Transverse colon (tissue), 4 donors: ENCODE data around the gene AGPAT3.

Experiments used
- EP300 ChIP-seq: sonication (generic); formaldehyde crosslinking; IDR thresholded peaks from one replicate; pipeline ENCODE4 v1.6.1; 2017; ENCODE audit warnings: antibody characterized with exemption, low read depth
- POLR2A ChIP-seq: fragments of 450-650 bp; IDR thresholded peaks from one replicate; pipeline ENCODE4 v1.6.1; 2016; ENCODE audit warnings: antibody characterized with exemption, mild to moderate bottlenecking, moderate library complexity
- POLR2AphosphoS5 ChIP-seq, 3 donors: sonication (generic); formaldehyde crosslinking; IDR thresholded peaks; one replicate each; pipeline ENCODE4 v1.6.1; 2016; ENCODE audit warnings: antibody characterized with exemption in 3 of 3
- TF ChIP-seq, protein P1 (sequence below), 5 experiments: fragments of 200-600 bp in 3 of 5; fragments of 450-650 bp in 2 of 5; sonication (generic) in 3 of 5; IDR thresholded peaks; 1 replicate in 2 of 5; 2 replicates in 3 of 5; pipeline ENCODE4 v1.5.1; 2016 to 2017; ENCODE audit warnings: antibody characterized with exemption in 5 of 5, inconsistent platforms in 3 of 5, mild to moderate bottlenecking in 2 of 5, moderate library complexity in 1 of 5

DNA sequence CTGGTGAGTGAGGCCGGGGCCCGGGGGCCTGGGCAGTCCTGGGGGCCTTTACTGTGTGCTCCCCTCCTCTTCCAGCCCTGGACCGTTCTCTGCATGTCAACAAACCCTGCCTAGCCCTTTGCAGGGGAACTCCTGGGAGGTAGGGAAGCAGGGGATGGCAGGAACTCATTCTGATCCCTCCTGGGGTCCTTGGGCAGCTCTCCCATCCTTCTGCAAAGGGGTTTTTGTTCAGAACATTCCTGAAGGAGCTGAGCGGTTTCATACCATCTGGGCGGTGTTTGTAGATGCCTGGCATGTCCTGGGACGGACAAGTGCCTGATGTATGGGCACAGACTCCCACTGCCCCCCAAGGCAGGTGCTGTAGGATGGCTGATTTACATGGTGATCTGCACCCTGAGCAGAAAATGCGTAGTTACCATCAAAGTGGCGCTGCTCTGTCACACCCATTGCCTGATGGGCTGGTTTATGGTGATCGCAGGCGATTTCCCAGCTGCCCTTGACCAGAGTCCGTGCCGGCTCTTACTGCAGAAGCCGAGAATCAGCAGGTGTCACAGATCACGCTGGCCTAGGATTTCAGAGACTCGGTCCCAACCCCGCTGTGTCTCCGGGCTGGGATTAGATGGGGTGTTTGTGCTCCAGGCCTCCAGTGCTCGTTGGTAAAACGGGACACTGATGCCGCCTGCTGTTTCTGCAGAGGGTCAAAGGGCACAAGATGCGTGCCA lies 75.5 kb downstream of the AGPAT3 start:
- TF ChIP-seq POLR2A (no peak), POLR2AphosphoS5 (IDR thresholded peaks at IDR 0.05) (no peak), EP300 (no peak)
- TF ChIP-seq, protein P1, sequence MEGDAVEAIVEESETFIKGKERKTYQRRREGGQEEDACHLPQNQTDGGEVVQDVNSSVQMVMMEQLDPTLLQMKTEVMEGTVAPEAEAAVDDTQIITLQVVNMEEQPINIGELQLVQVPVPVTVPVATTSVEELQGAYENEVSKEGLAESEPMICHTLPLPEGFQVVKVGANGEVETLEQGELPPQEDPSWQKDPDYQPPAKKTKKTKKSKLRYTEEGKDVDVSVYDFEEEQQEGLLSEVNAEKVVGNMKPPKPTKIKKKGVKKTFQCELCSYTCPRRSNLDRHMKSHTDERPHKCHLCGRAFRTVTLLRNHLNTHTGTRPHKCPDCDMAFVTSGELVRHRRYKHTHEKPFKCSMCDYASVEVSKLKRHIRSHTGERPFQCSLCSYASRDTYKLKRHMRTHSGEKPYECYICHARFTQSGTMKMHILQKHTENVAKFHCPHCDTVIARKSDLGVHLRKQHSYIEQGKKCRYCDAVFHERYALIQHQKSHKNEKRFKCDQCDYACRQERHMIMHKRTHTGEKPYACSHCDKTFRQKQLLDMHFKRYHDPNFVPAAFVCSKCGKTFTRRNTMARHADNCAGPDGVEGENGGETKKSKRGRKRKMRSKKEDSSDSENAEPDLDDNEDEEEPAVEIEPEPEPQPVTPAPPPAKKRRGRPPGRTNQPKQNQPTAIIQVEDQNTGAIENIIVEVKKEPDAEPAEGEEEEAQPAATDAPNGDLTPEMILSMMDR (IDR thresholded peaks at IDR 0.05): no peak
